Tibial artery (tissue), 4 donors: ENCODE data around the gene SCRN1.

Experiments used
- DNase-seq, 2 donors: peaks; one replicate each; pipeline ENCODE4 v3.0.0-alpha.2; 2019
- H3K27ac ChIP-seq, 2 donors: fragments of 200-600 bp; sonication (generic) in 1 of 2; 1 replicate in 1 of 2; 2 replicates in 1 of 2; pipeline ENCODE4 v1.5.1; 2018 to 2019; ENCODE audit warnings: mild to moderate bottlenecking in 1 of 2
- H3K27me3 ChIP-seq, 2 donors: fragments of 200-600 bp; sonication (generic) in 1 of 2; one replicate each; pipeline versions ENCODE4 v1.5.1 to v1.6.0; 2016 to 2019
- H3K36me3 ChIP-seq, 3 donors: fragments of 200-600 bp; sonication (generic) in 2 of 3; one replicate each; pipeline ENCODE4 v1.5.1; 2016 to 2019; ENCODE audit warnings: mild to moderate bottlenecking in 2 of 3
- H3K4me1 ChIP-seq, 4 donors: fragments of 200-600 bp; sonication (generic) in 2 of 4; 1 replicate in 3 of 4; 2 replicates in 1 of 4; pipeline ENCODE4 v1.5.1; 2016 to 2019
- H3K4me3 ChIP-seq, 2 donors: fragments of 200-600 bp; sonication (generic) in 1 of 2; 1 replicate in 1 of 2; 2 replicates in 1 of 2; pipeline ENCODE4 v1.5.1; 2018 to 2019; ENCODE audit warnings: mild to moderate bottlenecking in 2 of 2
- H3K9me3 ChIP-seq, 3 donors: fragments of 200-600 bp; sonication (generic) in 1 of 3; one replicate each; pipeline ENCODE4 v1.5.1; 2016 to 2019
- intact Hi-C: fragments of 100-400 bp; cut with DNase I; formaldehyde crosslinking; loops from one replicate; pipeline ENCODE4 v1.15.0; 2023; ENCODE audit warnings: low total_unique reads
- TF ChIP-seq, protein P1 (sequence below), 2 experiments: fragments of 200-600 bp in 1 of 2; fragments of 450-650 bp in 1 of 2; IDR thresholded peaks; one replicate each; pipeline ENCODE4 v1.5.1; 2017 to 2019; ENCODE audit warnings: antibody characterized with exemption in 2 of 2, mild to moderate bottlenecking in 1 of 2, moderate library complexity in 1 of 2

SCRN1 gene

DNA sequence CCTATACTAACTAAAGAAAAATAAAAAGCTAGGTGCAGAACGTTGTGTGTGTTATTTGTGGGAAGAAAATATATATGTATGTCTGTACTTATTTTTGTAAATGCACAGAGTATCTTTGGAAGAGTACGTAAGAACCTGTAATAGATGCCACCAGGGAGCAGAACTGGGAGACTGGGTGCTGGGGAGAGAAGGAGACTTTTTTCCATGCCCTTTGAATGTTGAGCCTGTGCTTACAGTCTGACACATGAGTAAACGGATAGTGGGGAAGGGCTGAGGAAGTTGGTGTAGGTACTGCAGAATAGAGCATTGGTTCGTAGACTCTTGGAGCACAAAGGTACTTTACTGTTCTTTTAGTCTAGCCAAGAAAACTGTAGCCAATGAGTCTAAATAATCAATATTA lies 1.3 kb upstream of the SCRN1 start:
- Histone ChIP-seq H3K27me3 (no peaks in the 10 kb centered on the region), H3K36me3 (no peaks in the 10 kb centered on the region), H3K4me1 (peaks cover 0 to 31% (median 15%) of the 10 kb centered on the region in 4 donors), H3K27ac (no peak overlapping the region), H3K4me3 (no peak overlapping the region), H3K9me3 (peaks cover 0 to 12% (median 0%) of the 10 kb centered on the region in 3 donors)
- intact Hi-C loops, result no loop called here
- DNase-seq, result no peak
- TF ChIP-seq, protein P1, sequence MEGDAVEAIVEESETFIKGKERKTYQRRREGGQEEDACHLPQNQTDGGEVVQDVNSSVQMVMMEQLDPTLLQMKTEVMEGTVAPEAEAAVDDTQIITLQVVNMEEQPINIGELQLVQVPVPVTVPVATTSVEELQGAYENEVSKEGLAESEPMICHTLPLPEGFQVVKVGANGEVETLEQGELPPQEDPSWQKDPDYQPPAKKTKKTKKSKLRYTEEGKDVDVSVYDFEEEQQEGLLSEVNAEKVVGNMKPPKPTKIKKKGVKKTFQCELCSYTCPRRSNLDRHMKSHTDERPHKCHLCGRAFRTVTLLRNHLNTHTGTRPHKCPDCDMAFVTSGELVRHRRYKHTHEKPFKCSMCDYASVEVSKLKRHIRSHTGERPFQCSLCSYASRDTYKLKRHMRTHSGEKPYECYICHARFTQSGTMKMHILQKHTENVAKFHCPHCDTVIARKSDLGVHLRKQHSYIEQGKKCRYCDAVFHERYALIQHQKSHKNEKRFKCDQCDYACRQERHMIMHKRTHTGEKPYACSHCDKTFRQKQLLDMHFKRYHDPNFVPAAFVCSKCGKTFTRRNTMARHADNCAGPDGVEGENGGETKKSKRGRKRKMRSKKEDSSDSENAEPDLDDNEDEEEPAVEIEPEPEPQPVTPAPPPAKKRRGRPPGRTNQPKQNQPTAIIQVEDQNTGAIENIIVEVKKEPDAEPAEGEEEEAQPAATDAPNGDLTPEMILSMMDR (IDR thresholded peaks at IDR 0.05), result no peak

DNA sequence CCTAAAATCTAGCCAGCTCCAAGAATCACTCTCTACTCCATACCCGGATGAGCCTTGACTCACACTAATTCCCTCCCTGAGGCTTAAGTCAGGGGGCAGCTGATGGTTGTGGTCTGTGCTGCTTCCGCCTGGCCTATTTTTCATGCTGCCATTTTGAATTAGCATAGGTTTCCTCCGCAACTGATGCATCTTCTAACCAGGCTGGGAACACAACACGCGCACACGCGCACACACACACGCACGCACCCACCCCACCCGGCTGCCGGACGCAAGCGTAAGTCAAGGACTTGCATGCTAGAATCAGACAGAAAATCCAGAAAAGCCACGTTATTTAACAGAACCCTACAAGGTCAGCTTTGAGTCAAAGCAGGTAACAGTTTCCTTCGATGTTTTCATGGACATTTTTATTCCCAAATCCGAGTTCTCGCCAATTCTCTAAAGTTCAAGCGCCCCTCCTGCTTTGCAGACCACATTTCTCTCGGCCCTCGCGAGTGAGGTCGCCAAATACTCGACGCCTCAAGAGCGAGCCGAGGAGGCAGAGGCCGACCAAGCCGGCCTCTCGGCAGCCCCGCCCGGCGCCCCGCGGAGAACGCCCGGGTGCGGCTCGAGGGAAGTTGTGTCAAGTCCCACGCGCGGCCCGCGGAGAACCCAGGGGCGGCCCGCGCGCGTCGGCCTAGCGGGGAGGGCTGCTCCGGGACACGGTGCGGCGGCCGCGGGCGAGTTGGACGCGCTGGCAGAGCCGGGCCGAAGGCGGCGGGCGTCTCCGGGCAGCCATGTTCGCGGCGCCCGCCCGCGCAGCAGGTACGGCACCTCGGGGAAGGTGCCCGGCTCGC lies 961 bp downstream of the SCRN1 start:
- no peaks in the 10 kb centered on the region for H3K36me3 ChIP-seq
- H3K4me1 ChIP-seq, result peaks cover 0 to 36% (median 15%) of the 10 kb centered on the region in 4 donors
- TF ChIP-seq, protein P1 (IDR thresholded peaks at IDR 0.05), result no peak
- intact Hi-C loops, result loop anchor here (5.0 kb wide), 1 partner anchor 39 kb away; the partner anchor contains the start of genes FKBP14 and PLEKHA8
- H3K27ac ChIP-seq, result peak overlapping the region; percentile 92
- H3K27me3 ChIP-seq, result no peaks in the 10 kb centered on the region
- DNase-seq, result peak; percentile 35 to 70
- H3K9me3 ChIP-seq, result peaks cover 0 to 6% (median 0%) of the 10 kb centered on the region in 3 donors
- peak overlapping the region; percentile 78 to 82 for H3K4me3 ChIP-seq

DNA sequence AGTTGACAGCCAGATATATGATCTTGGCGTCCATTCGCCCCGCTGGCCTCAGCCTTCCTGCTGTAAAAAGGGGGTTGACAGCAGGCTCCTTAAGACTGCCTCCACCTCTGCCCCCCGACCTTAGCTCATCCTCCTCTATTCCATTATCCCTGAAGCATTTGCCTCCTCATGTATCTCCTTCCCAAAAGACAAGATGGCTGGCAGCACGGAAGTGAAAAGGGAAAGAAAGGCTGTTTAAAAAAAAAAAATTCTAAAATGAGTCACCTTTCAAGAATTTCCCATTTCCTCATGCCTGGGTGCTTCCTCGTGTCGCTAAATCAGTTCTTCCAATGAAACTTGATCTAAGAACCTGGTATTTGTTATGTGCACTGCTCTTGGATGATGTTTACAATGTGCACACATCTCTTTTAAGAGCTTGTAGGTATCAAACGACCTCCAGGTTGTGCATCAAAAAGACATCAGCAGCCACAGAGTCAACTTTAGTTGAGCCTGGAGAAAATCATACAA lies 1.7 kb downstream of the SCRN1 start:
- Histone ChIP-seq H3K4me1 (peaks cover 0 to 36% (median 15%) of the 10 kb centered on the region in 4 donors), H3K27me3 (no peaks in the 10 kb centered on the region), H3K27ac (peak overlapping the region; percentile 92), H3K4me3 (peak overlapping the region; percentile 78 to 82), H3K36me3 (no peaks in the 10 kb centered on the region), H3K9me3 (no peaks in the 10 kb centered on the region)
- TF ChIP-seq, protein P1 (IDR thresholded peaks at IDR 0.05), result no peak
- DNase-seq, result no peak
- intact Hi-C loops, result loop anchor here (5.0 kb wide), 1 partner anchor 39 kb away; the partner anchor contains the start of genes FKBP14 and PLEKHA8

DNA sequence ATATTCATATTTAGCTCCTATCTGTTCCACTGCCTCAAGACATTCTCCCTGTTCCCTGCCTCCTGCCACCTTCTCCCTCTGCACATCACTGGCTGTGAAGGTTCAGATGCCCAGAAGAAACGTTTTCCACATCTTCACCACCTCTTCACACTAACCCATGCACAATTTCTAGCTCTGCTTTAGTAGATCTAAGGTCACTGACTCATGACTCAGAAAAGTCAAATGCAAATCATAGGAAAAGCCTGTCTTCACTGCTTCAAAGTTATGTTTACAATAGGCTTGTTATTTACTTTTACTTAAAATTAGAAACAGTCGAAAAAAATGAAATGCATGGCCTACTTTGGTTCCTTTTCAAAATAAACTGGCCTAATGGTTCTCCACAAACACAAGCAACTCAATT lies 2.5 kb downstream of the SCRN1 start:
- intact Hi-C loops, result loop anchor here (5.0 kb wide), 1 partner anchor 40 kb away; the partner anchor contains the start of genes FKBP14 and PLEKHA8
- no peak for DNase-seq
- H3K4me1 ChIP-seq, result peaks cover 0 to 36% (median 15%) of the 10 kb centered on the region in 4 donors
- no peaks in the 10 kb centered on the region for H3K9me3 ChIP-seq
- no peaks in the 10 kb centered on the region for H3K36me3 ChIP-seq
- no peaks in the 10 kb centered on the region for H3K27me3 ChIP-seq
- H3K4me3 ChIP-seq, result no peak overlapping the region
- H3K27ac ChIP-seq, result peak overlapping the region; percentile 92
- TF ChIP-seq, protein P1 (IDR thresholded peaks at IDR 0.05), result no peak

DNA sequence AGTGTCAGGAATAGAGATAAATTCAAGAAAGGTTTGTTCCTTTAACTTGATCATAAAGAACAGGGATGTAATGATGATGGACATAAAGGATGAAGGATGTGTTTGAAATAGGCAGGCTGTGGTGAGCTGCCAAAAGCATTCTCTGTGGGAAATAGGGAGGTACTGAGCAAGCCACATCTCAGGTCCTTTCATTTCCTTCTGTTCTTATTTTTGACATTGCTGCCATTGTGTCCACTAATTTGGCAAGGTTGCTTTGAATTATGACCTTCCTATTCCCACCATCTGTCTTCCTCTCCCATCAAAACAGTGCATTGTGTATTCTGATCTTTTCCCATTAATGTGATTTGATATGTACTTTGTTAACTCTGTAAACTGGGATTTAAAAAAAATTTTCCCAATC lies 9.4 kb downstream of the SCRN1 start:
- TF ChIP-seq, protein P1 (IDR thresholded peaks at IDR 0.05), result no peak

More for the DNA sequence above, 9.4 kb downstream of the SCRN1 start:
- no peak for DNase-seq
- Histone ChIP-seq H3K36me3 (no peaks in the 10 kb centered on the region), H3K27ac (no peak overlapping the region), H3K9me3 (no peaks in the 10 kb centered on the region), H3K27me3 (no peaks in the 10 kb centered on the region), H3K4me1 (peaks cover 0 to 7% (median 0%) of the 10 kb centered on the region in 4 donors), H3K4me3 (no peak overlapping the region)
- intact Hi-C loops, result no loop called here
